ENCODE measurements around the gene FANCD2.
"Not testable (repeated sequence)": the region's sequence is repeated elsewhere in the genome, so short reads cannot be mapped to it uniquely, and the experiment has no call there.

The FANCD2 gene

GRCh38 chr3:10055097-10055496, 28.9 kb downstream of the FANCD2 start:
- Histone ChIP-seq H3K9me3 (replicated peaks; ENCODE audit: insufficient read depth, low read length) (no peaks in the 10 kb centered on the region), H3K27ac (ENCODE audit: low read length) (no peak overlapping the region), H3F3A (ENCODE audit: insufficient read depth, low read length) (no peaks in the 10 kb centered on the region), H3K27me3 (replicated peaks; ENCODE audit: insufficient read depth, low read length) (no peaks in the 10 kb centered on the region), H3K4me1 (ENCODE audit: low read length) (no peaks in the 10 kb centered on the region), H4K20me1 (ENCODE audit: insufficient read depth, low read length) (no peaks in the 10 kb centered on the region), H2AFZ (ENCODE audit: low read length) (no peak overlapping the region), H3K9me2 (replicated peaks; ENCODE audit: insufficient read depth, low read length) (no peaks in the 10 kb centered on the region), H3K4me2 (ENCODE audit: low read depth, low read length) (no peak overlapping the region), H3K9ac (ENCODE audit: low read length) (no peak overlapping the region), H3K79me2 (ENCODE audit: low read length) (no peaks in the 10 kb centered on the region), H3K36me3 (replicated peaks; ENCODE audit: insufficient read depth, low read length) (no peaks in the 10 kb centered on the region), H3K4me3 (ENCODE audit: low read length) (no peak overlapping the region)
- no peak for TF ChIP-seq EZH2phosphoT487 (IDR thresholded peaks at IDR 0.05; ENCODE audit: low read length)
- TF ChIP-seq EZH2 (optimal IDR thresholded peaks at IDR 0.05; ENCODE audit: low read depth, low read length): no peak
- no peak for TF ChIP-seq CTCF (IDR thresholded peaks at IDR 0.05; ENCODE audit: low read length)
- no peak for DNase-seq

GRCh38 chr3:10070077-10070476, 43.8 kb downstream of the FANCD2 start:
- not testable (repeated sequence) for H4K20me1 ChIP-seq (ENCODE audit: insufficient read depth, low read length); DNase-seq; H3K9me3 ChIP-seq (replicated peaks; ENCODE audit: insufficient read depth, low read length); H3K27ac ChIP-seq (ENCODE audit: low read length); H3K9ac ChIP-seq (ENCODE audit: low read length); H3K27me3 ChIP-seq (replicated peaks; ENCODE audit: insufficient read depth, low read length); H3K9me2 ChIP-seq (replicated peaks; ENCODE audit: insufficient read depth, low read length); H3K36me3 ChIP-seq (replicated peaks; ENCODE audit: insufficient read depth, low read length); H3K4me3 ChIP-seq (ENCODE audit: low read length); H3K79me2 ChIP-seq (ENCODE audit: low read length); H3K4me1 ChIP-seq (ENCODE audit: low read length); H3F3A ChIP-seq (ENCODE audit: insufficient read depth, low read length); H2AFZ ChIP-seq (ENCODE audit: low read length); H3K4me2 ChIP-seq (ENCODE audit: low read depth, low read length)

- Histone ChIP-seq H2AFZ (ENCODE audit: low read length) (no peak overlapping the region), H3K27me3 (replicated peaks; ENCODE audit: insufficient read depth, low read length) (no peaks in the 10 kb centered on the region), H4K20me1 (ENCODE audit: insufficient read depth, low read length) (no peaks in the 10 kb centered on the region), H3F3A (ENCODE audit: insufficient read depth, low read length) (no peaks in the 10 kb centered on the region), H3K4me3 (ENCODE audit: low read length) (no peak overlapping the region), H3K4me2 (ENCODE audit: low read depth, low read length) (no peak overlapping the region), H3K9ac (ENCODE audit: low read length) (no peak overlapping the region), H3K4me1 (ENCODE audit: low read length) (no peaks in the 10 kb centered on the region), H3K36me3 (replicated peaks; ENCODE audit: insufficient read depth, low read length) (no peaks in the 10 kb centered on the region; the same call in 1 of the 2 replicates), H3K9me2 (replicated peaks; ENCODE audit: insufficient read depth, low read length) (no peaks in the 10 kb centered on the region), H3K79me2 (ENCODE audit: low read length) (no peaks in the 10 kb centered on the region), H3K27ac (ENCODE audit: low read length) (no peak overlapping the region; the same call in 1 of the 2 replicates), H3K9me3 (replicated peaks; ENCODE audit: insufficient read depth, low read length) (no peaks in the 10 kb centered on the region)
- no peak for TF ChIP-seq EZH2phosphoT487 (IDR thresholded peaks at IDR 0.05; ENCODE audit: low read length)
- TF ChIP-seq EZH2 (optimal IDR thresholded peaks at IDR 0.05; ENCODE audit: low read depth, low read length): no peak
- TF ChIP-seq CTCF (IDR thresholded peaks at IDR 0.05; ENCODE audit: low read length): no peak
- no peak for DNase-seq
These were observed 48.4 kb downstream of the FANCD2 start for GRCh38 chr3:10074666-10075065.

GRCh38 chr3:10081871-10082270, 55.6 kb downstream of the FANCD2 start:
- H3K4me1 ChIP-seq (ENCODE audit: low read length): no peaks in the 10 kb centered on the region
- H3K9me3 ChIP-seq (replicated peaks; ENCODE audit: insufficient read depth, low read length): no peaks in the 10 kb centered on the region
- no peaks in the 10 kb centered on the region for H3K9me2 ChIP-seq (replicated peaks; ENCODE audit: insufficient read depth, low read length)
- H3K9ac ChIP-seq (ENCODE audit: low read length): no peak overlapping the region
- peaks cover 12% of the 10 kb centered on the region for H3K36me3 ChIP-seq (replicated peaks; ENCODE audit: insufficient read depth, low read length)
- no peaks in the 10 kb centered on the region for H3K79me2 ChIP-seq (ENCODE audit: low read length)
- no peaks in the 10 kb centered on the region for H4K20me1 ChIP-seq (ENCODE audit: insufficient read depth, low read length)
- no peak overlapping the region for H2AFZ ChIP-seq (ENCODE audit: low read length)
- DNase-seq: no peak
- H3K27me3 ChIP-seq (replicated peaks; ENCODE audit: insufficient read depth, low read length): no peaks in the 10 kb centered on the region
- TF ChIP-seq EZH2 (optimal IDR thresholded peaks at IDR 0.05; ENCODE audit: low read depth, low read length) (no peak), EZH2phosphoT487 (IDR thresholded peaks at IDR 0.05; ENCODE audit: low read length) (no peak), CTCF (IDR thresholded peaks at IDR 0.05; ENCODE audit: low read length) (no peak)
- H3K4me2 ChIP-seq (ENCODE audit: low read depth, low read length): no peak overlapping the region
- no peaks in the 10 kb centered on the region for H3F3A ChIP-seq (ENCODE audit: insufficient read depth, low read length)
- H3K4me3 ChIP-seq (ENCODE audit: low read length): no peak overlapping the region
- H3K27ac ChIP-seq (ENCODE audit: low read length): no peak overlapping the region

Measured in MM.1S (cell line).